Measurements from ENCODE around the gene MGAT3. TPM values are rescaled to one million over a fixed set of nuclear protein-coding genes. Genes with fewer than 3 reads are reported as not detected.

The MGAT3 gene
- total and polyA plus RNA-seq, 2 of the 13 experiments (the other 11 are each of a cell fraction or from before 2014, with no cell fraction given) = 0.11 to 0.15 TPM

- TF ChIP-seq STAG1 (CRISPR knock-in tag; IDR thresholded peaks at IDR 0.05) = peak; percentile 65
- peak; percentile 52 for TF ChIP-seq SAP130 (CRISPR knock-in tag; IDR thresholded peaks at IDR 0.05; ENCODE audit: low read depth)
- no peak for TF ChIP-seq ATM (IDR thresholded peaks at IDR 0.05; ENCODE audit: borderline replicate concordance)
- no peak for TF ChIP-seq ZNF263 (CRISPR knock-in tag; IDR thresholded peaks at IDR 0.05)
- TF ChIP-seq CEBPG (CRISPR knock-in tag; IDR thresholded peaks at IDR 0.05) = 0 out of 2 replicates have a peak, but pooled peaks have one; percentile 32
- TF ChIP-seq ARID2 (CRISPR knock-in tag; IDR thresholded peaks at IDR 0.05; ENCODE audit: borderline replicate concordance) = 0 out of 2 replicates have a peak, but pooled peaks have one; percentile 14
- TF ChIP-seq XRCC5 (optimal IDR thresholded peaks at IDR 0.05; ENCODE audit: low read length) = peak; percentile 92
- no peak for TF ChIP-seq ZNF446 (CRISPR knock-in tag; IDR thresholded peaks at IDR 0.05)
- peak; percentile 74 for TF ChIP-seq PRDM15 (CRISPR knock-in tag; IDR thresholded peaks at IDR 0.05)
- TF ChIP-seq ELF1 (CRISPR knock-in tag; IDR thresholded peaks at IDR 0.05) = no peak
- TF ChIP-seq BHLHE40 (IDR thresholded peaks at IDR 0.05; ENCODE audit: low read length) = 0 out of 2 replicates have a peak, but pooled peaks have one; percentile 28
- no peak for TF ChIP-seq ZNF20 (CRISPR knock-in tag; IDR thresholded peaks at IDR 0.05)
- TF ChIP-seq MAX (IDR thresholded peaks at IDR 0.05) = peak; percentile 52; the same call in 1 of the 2 replicates
- peak; percentile 9 for TF ChIP-seq TEAD3 (CRISPR knock-in tag; optimal IDR thresholded peaks at IDR 0.05; ENCODE audit: borderline replicate concordance)
- TF ChIP-seq SPEN (CRISPR knock-in tag; IDR thresholded peaks at IDR 0.05; ENCODE audit: low read depth) = 0 out of 2 replicates have a peak, but pooled peaks have one; percentile 37
- peak; percentile 18; the same call in 1 of the 2 replicates for TF ChIP-seq PATZ1 (CRISPR knock-in tag; IDR thresholded peaks at IDR 0.05)
- no peak for TF ChIP-seq ZNF317 (CRISPR knock-in tag; IDR thresholded peaks at IDR 0.05)
- TF ChIP-seq ZNF251 (CRISPR knock-in tag; IDR thresholded peaks at IDR 0.05) = no peak
- TF ChIP-seq ZNF124 (CRISPR knock-in tag; IDR thresholded peaks at IDR 0.05) = no peak
- no peak for TF ChIP-seq DZIP1 (CRISPR knock-in tag; IDR thresholded peaks at IDR 0.05)
- TF ChIP-seq MAFK (conservative IDR thresholded peaks at IDR 0.05 in 1 of 2, IDR thresholded peaks at IDR 0.05 in 1 of 2; ENCODE audit: low read length in 2 of 2) = 0 out of 4 replicates have a peak, but pooled peaks of 1 of the 2 experiments have one; percentile 10
- peak; percentile 52; the same call in 1 of the 2 replicates for TF ChIP-seq SP4 (CRISPR knock-in tag; IDR thresholded peaks at IDR 0.05)
- TF ChIP-seq RXRA (CRISPR knock-in tag; IDR thresholded peaks at IDR 0.05) = no peak
These were observed 39.5 kb downstream of the MGAT3 start (continued) for GRCh38 chr22:39496131-39496838.
